ENCODE results near the gene RXRG.
"Not testable (repeated sequence)": the region's sequence is repeated elsewhere in the genome, so short reads cannot be mapped to it uniquely, and the experiment has no call there.

The RXRG gene

DNA sequence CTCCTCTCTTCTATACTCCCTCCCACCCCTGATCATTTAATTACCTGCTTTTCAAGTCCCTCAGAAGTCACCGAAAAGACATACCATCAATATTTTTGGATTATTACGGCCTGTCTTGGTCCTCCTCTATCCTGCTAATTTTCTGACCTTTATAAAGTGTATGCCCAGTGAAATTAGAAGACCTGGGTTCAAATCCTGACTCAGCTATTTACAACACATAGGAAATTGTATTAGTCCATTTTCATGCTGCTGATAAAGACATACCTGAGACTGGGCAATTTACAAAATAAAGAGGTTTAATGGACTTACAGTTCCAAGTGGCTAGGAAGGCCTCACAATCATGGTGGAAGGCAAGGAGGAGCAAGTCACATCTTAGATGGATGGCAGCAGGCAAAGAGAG, 14.8 kb upstream of the RXRG start:
- H3K9me3 Mint-ChIP-seq, H3K4me1 Mint-ChIP-seq, H3K4me3 Mint-ChIP-seq, H3K27me3 Mint-ChIP-seq, H3K36me3 Mint-ChIP-seq, H3K27ac Mint-ChIP-seq: not testable (repeated sequence)

DNA sequence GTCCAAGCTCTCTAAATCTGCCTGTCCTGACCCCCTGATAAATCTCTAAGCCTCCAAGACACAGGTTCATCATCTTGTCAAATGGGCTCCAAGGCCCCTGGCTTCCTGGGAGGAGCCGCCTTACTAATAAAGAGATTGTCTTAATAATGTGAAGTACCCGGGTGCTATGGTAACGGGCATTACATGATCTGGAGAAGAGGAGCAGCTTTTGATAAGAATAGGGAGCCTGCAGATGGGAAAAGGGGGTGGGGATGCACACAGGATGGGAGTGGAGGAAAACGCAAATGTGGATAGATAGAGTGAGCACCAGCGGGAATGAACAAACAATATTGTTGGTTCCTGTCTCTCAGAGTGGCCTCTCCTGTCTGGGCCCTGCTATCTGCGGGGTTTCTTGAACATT, 11.9 kb upstream of the RXRG start:
- Mint-ChIP-seq H3K27me3 (peaks cover 6% of the 10 kb centered on the region), H3K4me3 (no peak overlapping the region), H3K36me3 (no peaks in the 10 kb centered on the region), H3K4me1 (no peaks in the 10 kb centered on the region), H3K27ac (no peak overlapping the region), H3K9me3 (no peaks in the 10 kb centered on the region)

DNA sequence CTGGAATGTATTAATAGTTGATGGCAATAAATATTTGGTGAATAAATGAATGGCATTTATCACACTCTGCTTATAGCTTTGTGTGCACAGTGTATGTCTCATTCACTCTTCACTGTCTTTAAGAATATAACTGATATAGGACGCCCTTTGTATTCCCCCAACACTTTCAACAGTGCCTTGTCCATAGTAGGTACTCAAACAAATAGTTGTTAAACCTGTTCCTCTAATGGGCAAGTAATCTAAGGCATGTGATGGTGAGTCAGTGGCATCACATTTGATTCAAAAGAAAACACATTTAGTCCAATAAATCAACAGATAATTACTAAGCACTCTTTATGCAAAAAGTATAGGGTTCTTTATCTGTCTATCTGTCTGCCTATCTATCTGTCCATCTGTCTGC, 11.2 kb upstream of the RXRG start:
- Mint-ChIP-seq H3K27ac (peak overlapping the region; percentile 30), H3K4me3 (no peak overlapping the region), H3K4me1 (no peaks in the 10 kb centered on the region), H3K36me3 (no peaks in the 10 kb centered on the region), H3K27me3 (peaks cover 6% of the 10 kb centered on the region), H3K9me3 (no peaks in the 10 kb centered on the region)

DNA sequence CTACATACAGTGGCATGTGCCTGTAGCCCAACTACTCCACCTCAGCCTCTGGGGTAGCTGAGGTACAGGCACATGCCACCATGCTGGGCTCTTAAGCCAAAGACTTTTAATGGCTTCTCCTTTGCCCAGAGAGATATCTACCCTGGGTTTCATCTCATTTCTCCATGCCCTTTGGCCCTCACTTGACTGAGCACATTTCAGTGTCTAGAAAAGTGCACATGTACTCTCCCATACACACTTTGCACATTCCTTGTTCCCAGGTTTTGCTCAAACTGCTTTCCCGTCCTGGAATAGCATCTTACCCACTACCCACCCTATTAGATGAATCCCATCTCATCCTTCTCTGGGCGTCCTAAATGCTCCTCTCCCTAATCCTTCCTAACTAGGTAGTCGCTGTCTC, 10.2 kb upstream of the RXRG start:
- H3K27ac Mint-ChIP-seq, result no peak overlapping the region
- H3K4me1 Mint-ChIP-seq, result no peaks in the 10 kb centered on the region
- H3K36me3 Mint-ChIP-seq, result no peaks in the 10 kb centered on the region
- no peak overlapping the region for H3K4me3 Mint-ChIP-seq
- H3K9me3 Mint-ChIP-seq, result no peaks in the 10 kb centered on the region
- peaks cover 5% of the 10 kb centered on the region for H3K27me3 Mint-ChIP-seq

DNA sequence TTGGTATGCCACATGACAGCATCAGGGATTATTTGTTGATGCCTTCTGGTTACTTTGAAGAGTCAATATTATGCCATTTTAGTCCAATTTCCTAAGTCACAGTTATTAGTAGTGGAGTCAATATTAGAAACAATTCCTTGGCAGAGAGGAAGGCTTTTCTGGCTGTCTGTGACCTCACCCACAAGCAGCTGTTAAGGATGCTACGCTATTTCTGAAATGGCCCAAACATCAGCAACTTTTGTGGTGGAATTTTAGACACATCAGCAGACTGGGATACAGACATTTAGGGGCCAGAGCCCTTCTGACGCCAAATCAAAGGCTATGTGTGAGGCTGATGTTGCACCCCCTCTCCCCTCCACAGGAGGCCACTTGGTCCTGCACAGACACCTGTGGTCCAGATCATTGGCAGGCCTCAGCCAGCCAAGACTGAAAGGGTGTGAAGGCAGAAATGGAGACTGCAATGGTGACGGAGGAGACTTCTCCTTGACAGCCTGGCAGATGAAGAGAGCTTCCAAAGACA, 9.2 kb upstream of the RXRG start:
- H3K4me1 Mint-ChIP-seq, result no peaks in the 10 kb centered on the region
- H3K4me3 Mint-ChIP-seq, result no peak overlapping the region
- no peaks in the 10 kb centered on the region for H3K36me3 Mint-ChIP-seq
- peaks cover 4% of the 10 kb centered on the region for H3K27me3 Mint-ChIP-seq
- no peaks in the 10 kb centered on the region for H3K9me3 Mint-ChIP-seq
- no peak overlapping the region for H3K27ac Mint-ChIP-seq

DNA sequence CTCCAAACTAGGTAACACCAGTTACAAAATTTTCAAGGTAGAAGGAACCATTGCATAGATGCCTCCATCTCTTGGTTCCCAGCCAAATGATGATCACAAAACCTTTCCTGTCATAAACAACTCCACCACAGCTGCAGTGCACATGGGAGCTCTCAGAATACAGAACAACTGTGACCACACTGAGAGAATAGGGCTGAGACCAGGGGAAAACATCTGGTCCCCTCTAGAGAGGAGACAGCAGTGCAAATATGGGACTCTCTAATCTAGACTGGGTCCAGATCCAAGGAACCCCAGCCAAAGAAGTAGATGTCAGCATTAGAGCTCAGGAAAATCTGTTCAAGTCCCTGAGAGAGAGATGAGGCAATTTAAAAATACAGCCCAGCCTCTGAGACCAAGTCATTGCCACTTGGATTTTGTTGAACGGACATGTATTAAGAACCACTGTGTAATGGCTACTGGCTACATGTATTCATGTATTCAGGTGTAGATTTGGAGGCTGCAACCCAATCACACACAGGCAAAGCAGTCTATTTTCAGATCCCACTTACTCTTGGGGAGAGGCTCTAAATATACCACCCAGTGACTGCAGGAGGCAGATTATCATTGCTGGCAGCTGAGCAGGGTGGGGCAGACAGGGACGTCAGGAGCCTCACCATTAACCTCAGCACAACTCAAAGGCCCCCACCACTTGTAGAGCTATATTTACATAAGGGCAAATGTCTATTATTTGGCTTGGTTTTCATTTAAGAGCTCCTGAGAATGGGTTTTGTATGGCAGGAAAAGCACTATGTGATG, 7.6 kb upstream of the RXRG start:
- Mint-ChIP-seq H3K4me3 (no peak overlapping the region), H3K4me1 (no peaks in the 10 kb centered on the region), H3K36me3 (no peaks in the 10 kb centered on the region), H3K27ac (no peak overlapping the region), H3K9me3 (no peaks in the 10 kb centered on the region), H3K27me3 (peaks cover 9% of the 10 kb centered on the region)

DNA sequence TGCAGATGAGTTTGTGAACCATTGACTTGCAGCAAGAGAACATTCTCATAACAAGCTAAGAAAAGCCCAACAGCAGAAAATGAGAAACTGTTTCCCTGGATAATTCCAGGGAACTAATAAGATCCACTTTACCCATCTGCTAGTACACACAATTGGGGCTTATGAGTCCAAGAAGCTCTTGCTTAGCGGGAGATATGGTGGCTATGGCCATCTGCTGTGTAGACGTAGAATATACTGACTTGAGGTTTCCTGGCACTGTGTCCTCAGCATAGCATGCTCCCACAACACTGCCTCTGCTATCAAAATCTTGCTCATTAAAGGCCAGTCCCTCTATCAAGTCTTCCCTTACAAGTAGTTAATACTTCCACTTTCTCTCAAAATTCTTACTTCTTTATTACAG, 6.8 kb upstream of the RXRG start:
- Mint-ChIP-seq H3K4me1 (no peaks in the 10 kb centered on the region), H3K4me3 (no peak overlapping the region), H3K36me3 (no peaks in the 10 kb centered on the region), H3K27ac (no peak overlapping the region), H3K27me3 (peaks cover 17% of the 10 kb centered on the region), H3K9me3 (no peaks in the 10 kb centered on the region)

DNA sequence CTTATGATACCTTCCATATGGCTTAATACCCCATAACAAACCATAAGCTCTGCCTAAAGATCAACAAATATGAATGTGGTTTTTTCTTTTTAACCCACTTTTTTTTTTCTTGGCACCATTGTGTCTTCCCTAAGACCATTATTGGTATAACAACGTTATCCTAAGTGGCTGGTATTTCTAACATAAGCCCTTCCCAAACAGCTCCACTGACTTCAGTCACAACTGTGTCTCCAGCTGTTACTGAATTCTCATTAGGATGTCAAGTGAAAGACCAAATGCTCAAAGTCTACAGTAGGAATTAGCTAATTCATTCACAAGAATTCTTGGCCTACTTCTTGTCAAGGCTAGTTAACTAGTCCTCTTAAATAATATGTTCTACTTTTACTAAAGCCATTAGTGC, 4.2 kb upstream of the RXRG start:
- no peaks in the 10 kb centered on the region for H3K9me3 Mint-ChIP-seq
- no peaks in the 10 kb centered on the region for H3K4me1 Mint-ChIP-seq
- no peaks in the 10 kb centered on the region for H3K36me3 Mint-ChIP-seq
- no peak overlapping the region for H3K27ac Mint-ChIP-seq
- H3K4me3 Mint-ChIP-seq, result no peak overlapping the region
- peaks cover 26% of the 10 kb centered on the region for H3K27me3 Mint-ChIP-seq

DNA sequence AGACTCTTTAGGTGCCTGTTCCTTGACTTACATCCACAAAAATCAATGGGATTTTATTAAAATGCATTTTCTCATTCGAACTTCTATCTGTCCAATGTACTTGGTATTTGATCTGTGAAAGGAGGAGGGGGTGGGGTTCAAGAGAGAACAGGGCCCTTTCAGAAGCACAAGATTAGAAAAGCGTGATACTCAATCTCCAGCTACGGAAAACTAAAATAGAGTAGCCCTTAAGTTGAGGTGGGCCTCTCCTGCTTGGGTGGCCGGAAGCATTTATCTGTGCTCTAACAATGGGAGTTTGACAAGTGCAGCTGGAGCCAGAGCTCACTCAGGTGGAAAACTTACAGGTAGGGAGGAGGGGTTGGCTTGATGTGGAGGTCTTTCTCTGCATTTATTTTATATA, 462 bp upstream of the RXRG start:
- Mint-ChIP-seq H3K27me3 (peaks cover 37% of the 10 kb centered on the region), H3K9me3 (no peaks in the 10 kb centered on the region), H3K4me1 (no peaks in the 10 kb centered on the region), H3K4me3 (no peak overlapping the region), H3K36me3 (no peaks in the 10 kb centered on the region), H3K27ac (no peak overlapping the region)

DNA sequence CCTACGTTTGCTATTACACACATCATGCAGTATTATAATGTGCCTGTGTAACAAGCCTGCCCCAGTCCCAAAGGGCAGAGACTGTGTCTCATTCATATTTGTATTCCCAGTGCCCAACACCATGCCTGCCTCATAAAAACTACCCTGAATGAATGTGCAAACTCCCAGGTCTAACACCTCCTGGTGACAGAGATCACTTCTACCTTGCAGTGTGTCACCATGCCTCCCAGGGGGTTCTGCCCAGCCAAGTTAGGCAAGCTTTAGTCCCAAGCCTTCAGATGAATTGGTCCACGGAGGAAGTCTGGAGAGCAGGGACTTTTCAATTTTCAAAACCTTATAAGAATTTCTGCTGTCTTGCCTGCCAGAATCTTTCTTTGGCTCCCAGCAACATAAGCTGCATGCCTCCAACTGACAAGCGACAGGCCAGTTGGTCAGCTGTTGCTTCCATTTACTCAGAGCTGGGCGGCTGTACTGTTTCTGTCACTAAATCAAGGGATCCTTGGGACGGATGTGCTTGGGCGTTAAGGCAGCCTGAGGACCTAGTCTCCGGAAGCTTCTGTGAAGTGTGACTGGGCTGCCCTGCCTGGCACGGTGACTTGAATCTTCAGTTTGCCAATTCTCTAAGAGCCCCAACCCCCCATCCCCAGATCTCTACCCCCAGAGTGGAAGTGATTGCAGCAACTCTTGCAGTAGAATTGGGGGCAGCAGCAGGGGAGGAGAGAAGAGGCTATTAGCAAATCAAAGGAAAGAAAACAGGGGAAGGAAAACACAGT, 1.2 kb downstream of the RXRG start:
- Mint-ChIP-seq H3K27me3 (peaks cover 38% of the 10 kb centered on the region), H3K27ac (no peak overlapping the region), H3K36me3 (no peaks in the 10 kb centered on the region), H3K4me1 (no peaks in the 10 kb centered on the region), H3K9me3 (no peaks in the 10 kb centered on the region), H3K4me3 (no peak overlapping the region)

DNA sequence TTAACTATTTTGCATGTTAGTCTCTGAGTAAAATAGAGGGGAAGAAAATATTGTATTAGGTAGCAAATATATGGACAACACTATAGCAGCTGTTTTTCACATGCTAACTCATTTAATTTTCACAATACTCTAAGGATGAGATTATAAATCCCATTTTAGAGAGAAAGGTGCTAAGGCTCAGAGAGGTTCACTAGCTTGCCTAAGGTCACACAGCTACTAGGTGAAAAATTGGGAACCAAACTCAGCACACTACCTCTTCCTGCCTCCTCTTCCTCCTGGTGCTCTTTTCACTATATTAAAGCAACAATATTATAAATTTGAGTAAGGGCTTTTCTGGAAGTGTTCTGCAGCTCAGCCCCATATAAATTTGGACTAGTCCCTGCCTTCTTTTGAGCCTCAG, 2.3 kb downstream of the RXRG start:
- Mint-ChIP-seq H3K4me3 (no peak overlapping the region), H3K36me3 (no peaks in the 10 kb centered on the region)

DNA sequence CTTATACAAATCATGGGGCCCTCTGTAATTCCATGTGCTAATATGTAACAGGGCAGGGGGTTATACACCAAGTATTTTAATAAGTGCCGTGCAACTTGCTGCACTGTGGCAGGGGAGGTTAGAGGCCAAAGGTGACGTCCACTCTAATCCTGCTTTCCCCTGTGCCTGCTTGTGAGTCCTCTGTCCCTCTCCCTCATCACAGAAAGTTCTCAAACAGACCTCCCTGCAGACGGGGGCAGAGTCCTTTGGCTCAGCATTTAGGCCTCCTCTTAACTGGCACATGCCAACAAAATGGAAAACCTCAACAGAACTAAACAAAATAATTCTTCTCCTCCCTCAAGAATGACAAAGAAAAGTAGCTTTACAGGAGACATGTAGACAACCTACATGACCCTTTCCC, 2.9 kb downstream of the RXRG start:
- no peaks in the 10 kb centered on the region for H3K36me3 Mint-ChIP-seq
- H3K27ac Mint-ChIP-seq, result no peak overlapping the region
- peaks cover 27% of the 10 kb centered on the region for H3K27me3 Mint-ChIP-seq
- H3K9me3 Mint-ChIP-seq, result no peaks in the 10 kb centered on the region
- H3K4me1 Mint-ChIP-seq, result no peaks in the 10 kb centered on the region
- H3K4me3 Mint-ChIP-seq, result no peak overlapping the region

More for the DNA sequence above, 2.3 kb downstream of the RXRG start:
- H3K9me3 Mint-ChIP-seq, result no peaks in the 10 kb centered on the region
- H3K4me1 Mint-ChIP-seq, result no peaks in the 10 kb centered on the region
- H3K27ac Mint-ChIP-seq, result no peak overlapping the region
- H3K27me3 Mint-ChIP-seq, result peaks cover 32% of the 10 kb centered on the region

DNA sequence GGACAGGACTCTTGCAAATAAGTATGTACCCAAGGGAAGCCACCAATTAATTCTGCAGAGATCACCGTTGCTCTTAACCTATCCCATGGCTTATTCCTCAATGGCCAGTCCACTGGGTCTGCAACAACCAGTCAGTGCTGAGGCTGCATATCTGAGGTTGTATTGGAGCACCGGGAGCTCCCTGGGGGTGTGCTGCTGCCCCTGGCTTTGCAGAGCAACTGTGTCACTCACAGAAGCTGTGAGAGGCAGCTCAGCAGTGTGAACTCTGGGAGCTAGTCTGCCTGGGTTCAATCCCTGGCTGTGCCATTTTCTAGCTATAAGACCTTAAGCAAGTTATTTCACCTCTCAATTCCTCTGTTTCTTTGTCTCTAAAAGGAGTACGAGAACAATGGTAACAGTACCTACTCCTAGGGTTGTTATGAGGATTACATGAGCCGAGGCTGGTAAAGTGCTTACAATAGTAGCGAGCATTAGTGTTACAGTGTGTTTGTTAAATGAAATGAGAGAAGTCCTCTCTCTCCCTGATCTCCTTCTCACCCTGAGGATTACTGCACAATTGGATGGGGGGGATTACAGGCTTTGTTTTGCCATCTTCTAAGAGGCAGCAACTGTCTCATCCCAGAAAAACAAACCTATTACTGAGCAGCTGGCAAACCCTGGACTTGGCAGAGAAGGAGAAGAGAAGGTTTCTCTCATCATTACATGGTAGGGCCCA, 3.6 kb downstream of the RXRG start:
- Mint-ChIP-seq H3K4me3 (no peak overlapping the region), H3K9me3 (no peaks in the 10 kb centered on the region), H3K4me1 (no peaks in the 10 kb centered on the region), H3K27ac (no peak overlapping the region), H3K36me3 (no peaks in the 10 kb centered on the region), H3K27me3 (peaks cover 23% of the 10 kb centered on the region)

DNA sequence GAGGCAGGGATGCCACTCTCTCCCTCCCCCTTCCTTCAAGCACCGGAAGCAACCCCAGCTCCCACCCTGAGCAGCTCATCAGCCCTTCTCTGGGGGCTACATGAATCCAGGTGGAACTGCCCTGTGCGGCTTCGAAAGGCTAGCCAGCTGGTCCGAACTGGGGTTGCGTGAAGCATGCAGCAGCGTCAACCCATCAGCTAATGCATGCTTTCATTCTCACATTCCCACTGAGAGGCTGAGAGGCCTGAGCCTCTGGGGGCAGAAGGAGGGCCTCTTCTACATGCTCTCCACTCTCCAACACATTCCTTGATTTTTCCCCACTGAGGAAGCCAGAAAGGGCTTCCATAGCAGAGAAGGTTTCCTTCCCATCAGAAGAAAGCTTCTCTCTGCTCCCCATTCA, 5.6 kb downstream of the RXRG start:
- peaks cover 15% of the 10 kb centered on the region for H3K27me3 Mint-ChIP-seq
- no peak overlapping the region for H3K27ac Mint-ChIP-seq
- no peaks in the 10 kb centered on the region for H3K4me1 Mint-ChIP-seq
- no peaks in the 10 kb centered on the region for H3K36me3 Mint-ChIP-seq
- H3K9me3 Mint-ChIP-seq, result no peaks in the 10 kb centered on the region
- no peak overlapping the region for H3K4me3 Mint-ChIP-seq

DNA sequence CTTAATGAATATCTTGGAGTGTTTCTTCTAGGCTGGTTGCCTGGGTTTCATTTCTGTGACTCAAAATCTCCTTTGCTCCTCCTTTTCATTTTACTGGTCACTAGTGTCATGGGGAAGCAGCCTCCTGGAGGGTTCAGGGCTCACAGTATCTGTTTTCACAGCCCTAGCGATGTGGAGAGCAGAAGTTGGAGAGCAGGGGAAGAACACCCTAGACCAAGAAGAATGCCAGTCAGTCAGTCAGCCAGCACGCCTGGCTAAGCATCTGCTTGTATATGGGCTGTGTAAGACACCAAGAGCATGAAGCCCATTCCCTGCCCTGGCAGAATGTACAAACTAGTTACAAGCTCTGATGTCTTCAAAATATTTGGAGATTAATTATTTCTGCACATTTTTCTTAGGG, 7.9 kb downstream of the RXRG start:
- Mint-ChIP-seq H3K9me3 (no peaks in the 10 kb centered on the region), H3K36me3 (no peaks in the 10 kb centered on the region), H3K4me1 (no peaks in the 10 kb centered on the region), H3K27me3 (peaks cover 8% of the 10 kb centered on the region), H3K4me3 (no peak overlapping the region), H3K27ac (no peak overlapping the region)

DNA sequence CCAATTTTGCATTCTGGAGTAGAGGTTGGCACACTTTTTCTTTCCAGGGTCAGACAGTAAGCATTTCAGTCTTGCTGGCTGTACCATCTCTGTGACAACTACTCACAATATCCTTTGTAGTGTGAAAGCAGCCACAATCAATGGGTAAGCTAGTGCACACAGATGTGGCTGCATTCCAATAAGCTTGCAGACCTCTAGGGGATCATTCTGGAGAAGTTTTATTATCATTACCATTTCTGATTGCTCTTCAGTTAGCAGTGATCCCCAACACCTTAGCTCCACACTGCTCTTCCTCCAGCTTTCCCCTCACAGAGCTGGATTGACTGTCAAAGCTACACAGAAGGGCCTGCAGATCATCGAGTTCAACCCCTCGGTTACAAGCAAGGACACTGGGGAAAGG, 9.1 kb downstream of the RXRG start:
- H3K4me3 Mint-ChIP-seq, result no peak overlapping the region
- H3K27me3 Mint-ChIP-seq, result peaks cover 5% of the 10 kb centered on the region
- no peaks in the 10 kb centered on the region for H3K9me3 Mint-ChIP-seq
- no peaks in the 10 kb centered on the region for H3K4me1 Mint-ChIP-seq
- no peaks in the 10 kb centered on the region for H3K36me3 Mint-ChIP-seq
- H3K27ac Mint-ChIP-seq, result no peak overlapping the region

All from activated naive CD4-positive, alpha-beta T cell treated with anti-CD3 and anti-CD28 coated beads, Interleukin-2, amount 50 U/mL, for 24 hours (primary cell).